Activated CD8-positive, alpha-beta memory T cell treated with anti-CD3 and anti-CD28 coated beads, Interleukin-2, amount 50 U/mL, for 1 hour (primary cell): ENCODE measurements around the gene LRRC75B.
"Not testable (repeated sequence)": the region's sequence is repeated elsewhere in the genome, so short reads cannot be mapped to it uniquely, and the experiment has no call there.

Source experiments
- DNase-seq: peaks from one replicate; pipeline ENCODE4 v3.0.0-alpha.2; 2020; ENCODE audit errors: extremely low read depth

The LRRC75B gene

GRCh38 chr22:24602105-24602749, 9.4 kb upstream of the LRRC75B start:
- DNase-seq: not testable (repeated sequence)

GRCh38 chr22:24601217-24602104, 8.6 kb upstream of the LRRC75B start:
- no peak for DNase-seq

GRCh38 chr22:24599958-24600715, 7.3 kb upstream of the LRRC75B start:
- DNase-seq: not testable (repeated sequence)

GRCh38 chr22:24599514-24599913, 6.6 kb upstream of the LRRC75B start:
- DNase-seq: no peak

GRCh38 chr22:24597076-24597475, 4.2 kb upstream of the LRRC75B start:
- DNase-seq: not testable (repeated sequence)

- DNase-seq: no peak
Observed at GRCh38 chr22:24595863-24596262, 3.0 kb upstream of the LRRC75B start.

- DNase-seq: no peak
Observed at GRCh38 chr22:24595228-24595627, 2.4 kb upstream of the LRRC75B start.

- no peak for DNase-seq
Observed at GRCh38 chr22:24594569-24595120, 1.8 kb upstream of the LRRC75B start.

- DNase-seq: no peak
Observed at GRCh38 chr22:24593836-24594568, 1.1 kb upstream of the LRRC75B start.

GRCh38 chr22:24593559-24593835, 624 bp upstream of the LRRC75B start:
- not testable (repeated sequence) for DNase-seq

GRCh38 chr22:24592058-24592850, 619 bp downstream of the LRRC75B start:
- no peak for DNase-seq

- DNase-seq: no peak
Observed at GRCh38 chr22:24591286-24591830, 1.5 kb downstream of the LRRC75B start.

GRCh38 chr22:24590596-24591173, 2.2 kb downstream of the LRRC75B start:
- DNase-seq: no peak

GRCh38 chr22:24589518-24590030, 3.3 kb downstream of the LRRC75B start:
- DNase-seq: no peak

- no peak for DNase-seq
Observed at GRCh38 chr22:24588757-24589481, 4.0 kb downstream of the LRRC75B start.

GRCh38 chr22:24588381-24588756, 4.5 kb downstream of the LRRC75B start:
- DNase-seq: no peak

GRCh38 chr22:24587948-24588347, 4.9 kb downstream of the LRRC75B start:
- no peak for DNase-seq

GRCh38 chr22:24587251-24587650, 5.6 kb downstream of the LRRC75B start:
- DNase-seq: no peak

GRCh38 chr22:24585927-24586546, 6.8 kb downstream of the LRRC75B start:
- DNase-seq: no peak
